ENCODE results near the gene EIF6.
"Not testable (repeated sequence)": the region's sequence is repeated elsewhere in the genome, so short reads cannot be mapped to it uniquely, and the experiment has no call there.

The EIF6 gene

GRCh38 chr20:35254448-35254999, 30.0 kb downstream of the EIF6 start:
- DNase-seq = no peak

DNA sequence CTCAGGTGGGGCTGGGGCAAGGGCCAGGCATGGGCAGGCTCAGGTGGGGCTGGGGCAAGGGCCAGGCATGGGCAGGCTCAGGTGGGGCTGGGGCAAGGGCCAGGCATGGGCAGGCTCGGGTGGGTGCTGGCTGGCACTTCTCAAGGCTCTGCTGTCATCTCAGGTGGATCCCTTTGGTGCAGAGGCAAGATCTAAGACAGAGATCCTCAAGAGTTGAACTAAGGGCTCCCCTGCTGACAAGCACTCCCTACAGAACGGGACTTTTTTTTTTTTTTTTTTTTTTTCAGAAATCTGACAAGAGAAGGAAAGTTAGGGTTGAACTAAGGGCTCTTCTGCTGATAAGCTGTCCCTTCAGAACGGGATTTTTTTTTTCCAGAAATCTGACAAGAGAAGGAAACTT, 31.6 kb downstream of the EIF6 start:
- no peak for DNase-seq

DNA sequence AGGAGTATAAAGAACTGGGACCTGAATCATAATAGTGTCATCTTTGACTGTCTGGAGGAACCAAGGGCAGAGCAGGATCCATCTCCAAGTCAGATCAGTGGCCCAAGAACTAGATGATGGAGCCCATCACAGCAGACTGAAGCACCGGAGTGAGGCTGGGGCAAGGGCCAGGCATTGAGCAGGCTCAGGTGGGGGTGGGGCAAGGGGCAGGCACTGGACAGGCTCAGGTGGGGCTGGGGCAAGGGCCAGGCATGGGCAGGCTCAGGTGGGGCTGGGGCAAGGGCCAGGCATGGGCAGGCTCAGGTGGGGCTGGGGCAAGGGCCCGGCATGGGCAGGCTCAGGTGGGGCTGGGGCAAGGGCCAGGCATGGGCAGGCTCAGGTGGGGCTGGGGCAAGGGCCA, 32.0 kb downstream of the EIF6 start:
- DNase-seq = not testable (repeated sequence)

- no peak for DNase-seq
Observed at GRCh38 chr20:35252037-35252461, 32.5 kb downstream of the EIF6 start.

- no peak for DNase-seq
Observed at GRCh38 chr20:35251613-35251940, 33.0 kb downstream of the EIF6 start.

GRCh38 chr20:35248641-35249475, 35.7 kb downstream of the EIF6 start:
- peak; percentile 75 for DNase-seq

DNA sequence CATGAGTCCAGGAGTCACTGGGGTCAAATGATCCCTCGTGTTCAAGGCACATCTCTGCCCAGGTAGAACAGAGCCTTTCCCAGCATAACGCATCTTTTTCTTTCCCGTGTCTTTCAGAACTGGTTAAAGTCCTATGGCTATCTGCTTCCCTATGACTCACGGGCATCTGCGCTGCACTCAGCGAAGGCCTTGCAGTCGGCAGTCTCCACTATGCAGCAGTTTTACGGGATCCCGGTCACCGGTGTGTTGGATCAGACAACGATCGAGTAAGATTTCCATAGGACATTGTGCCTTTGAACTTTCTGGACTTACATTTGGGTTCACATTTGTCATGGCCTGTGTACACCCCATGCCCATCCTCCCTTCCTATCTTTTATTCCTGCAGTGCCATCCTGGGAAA, 37.8 kb downstream of the EIF6 start:
- no peak for DNase-seq

DNA sequence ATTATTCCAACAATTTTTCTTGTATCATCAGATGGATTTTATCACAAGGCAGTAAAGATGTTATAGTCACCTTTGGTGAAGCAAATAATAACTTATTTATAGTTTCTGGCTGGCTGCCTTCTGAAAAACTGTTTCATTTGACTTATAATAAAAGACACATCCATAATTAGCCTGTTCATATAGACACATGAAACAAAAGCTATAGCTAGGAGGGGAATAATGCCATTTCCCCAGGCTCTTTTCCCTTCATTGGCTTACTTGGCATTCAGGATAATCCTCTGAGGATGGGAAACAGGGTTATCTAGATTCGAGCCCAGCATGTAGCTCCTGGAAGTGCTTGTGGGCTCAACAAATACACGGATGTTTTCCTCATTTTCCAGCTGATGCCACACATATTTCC, 40.6 kb downstream of the EIF6 start:
- no peak for DNase-seq

GRCh38 chr20:35243317-35243716, 41.3 kb downstream of the EIF6 start:
- DNase-seq = no peak

DNA sequence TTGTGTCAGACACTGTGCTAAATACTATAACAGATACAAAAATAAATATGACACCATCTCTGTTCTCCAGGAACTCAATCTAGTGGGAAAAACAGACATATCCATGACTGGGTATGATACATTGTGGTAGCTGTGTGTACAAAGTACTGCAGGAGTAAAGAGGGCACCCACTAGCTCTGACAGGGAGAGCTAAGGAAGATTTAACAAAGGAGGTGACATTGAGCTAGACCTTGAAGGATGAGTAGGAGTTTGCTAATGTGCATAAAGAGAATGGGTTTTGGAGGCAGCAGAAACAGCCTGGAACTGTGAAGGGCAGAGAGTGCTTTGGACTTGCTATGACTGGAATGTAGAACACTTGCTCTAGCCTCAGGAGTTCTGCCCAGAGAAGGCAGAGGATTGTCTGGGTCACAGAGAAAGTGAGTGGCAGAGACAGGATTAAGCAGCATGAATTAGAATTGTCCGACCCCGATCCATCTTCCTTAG, 43.7 kb downstream of the EIF6 start:
- DNase-seq = no peak

DNA sequence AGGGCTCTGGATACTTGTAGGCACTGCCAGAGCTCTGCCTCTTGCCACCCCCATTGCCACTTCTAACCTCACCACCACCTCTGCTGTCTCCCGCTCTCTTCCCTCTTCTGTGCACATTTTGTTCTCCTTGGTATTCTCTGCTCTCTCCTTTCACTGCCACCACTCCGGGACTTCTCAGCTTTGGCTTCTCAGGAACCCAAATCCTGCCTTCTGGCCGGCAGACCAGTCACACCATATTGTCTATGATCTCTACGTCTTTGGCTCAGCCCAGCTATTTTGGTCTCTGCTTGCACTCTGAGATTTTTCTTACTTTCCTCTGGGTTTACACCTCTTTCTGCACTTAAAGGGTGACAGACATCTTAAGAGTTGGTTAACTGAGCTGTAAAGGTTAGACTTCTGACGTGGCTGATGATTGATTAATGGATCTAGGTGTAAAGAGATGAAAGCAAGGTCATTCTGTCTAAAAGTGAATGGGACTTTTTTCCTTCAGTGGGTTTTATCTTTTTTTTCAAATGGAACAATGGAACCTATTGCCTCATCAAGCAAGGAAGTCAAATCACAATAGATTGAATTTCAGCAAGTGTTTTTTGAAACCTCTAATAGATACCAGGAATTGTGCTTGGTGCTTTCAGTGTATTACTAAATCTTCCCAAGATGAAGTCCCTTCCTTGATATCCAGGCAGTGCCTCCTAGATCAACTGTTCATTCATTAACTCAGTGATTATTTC, 44.3 kb downstream of the EIF6 start:
- DNase-seq = no peak

GRCh38 chr20:35238735-35239134, 45.8 kb downstream of the EIF6 start:
- DNase-seq = no peak

GRCh38 chr20:35238170-35238569, 46.4 kb downstream of the EIF6 start:
- DNase-seq = no peak

- no peak for DNase-seq
Observed at GRCh38 chr20:35237486-35237885, 47.1 kb downstream of the EIF6 start.

DNA sequence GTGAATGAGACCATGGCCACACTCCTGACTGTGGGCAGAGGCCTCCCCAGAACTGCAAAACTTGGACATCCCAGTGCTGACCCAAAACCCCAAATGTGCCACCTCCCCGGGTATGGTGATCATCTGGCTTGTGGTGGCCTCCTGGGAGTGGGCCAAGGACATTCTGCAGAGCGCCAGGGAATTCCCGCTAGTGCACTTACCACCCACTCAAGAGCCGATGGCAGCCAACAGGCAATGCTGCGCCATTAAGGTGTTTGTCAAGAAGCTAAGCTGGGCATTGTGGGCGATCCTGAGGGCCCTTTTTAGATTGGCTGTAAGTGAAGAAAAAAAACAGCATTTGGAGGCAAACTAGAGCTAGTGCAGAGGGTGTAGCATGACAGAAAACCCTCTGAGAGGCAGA, 48.7 kb downstream of the EIF6 start:
- no peak for DNase-seq

DNA sequence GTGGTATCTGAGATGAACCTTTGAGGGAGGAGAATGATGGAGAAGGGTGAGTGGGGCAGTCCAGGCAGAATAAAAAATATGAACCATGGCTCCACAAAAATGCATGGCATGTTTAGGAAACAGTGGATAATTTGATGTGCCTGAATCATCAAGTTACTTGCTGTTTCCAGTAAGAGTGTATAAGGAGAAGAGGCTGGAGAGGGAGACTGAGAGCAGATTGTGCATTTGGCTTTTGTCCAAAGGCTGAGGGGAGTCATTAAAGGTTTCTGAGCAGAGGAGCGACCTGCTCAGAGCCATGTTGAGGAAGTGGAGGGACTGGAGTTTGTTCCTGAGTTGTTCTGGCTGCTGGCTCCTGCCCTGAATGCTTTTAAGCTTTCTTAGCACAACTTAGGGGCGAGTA, 52.0 kb downstream of the EIF6 start:
- peak; percentile 84 for DNase-seq

Data from NCI-H226 (cell line).